GM19372 (cell line): ENCODE data around the gene ECI1.
"Not testable (repeated sequence)": the region's sequence is repeated elsewhere in the genome, so short reads cannot be mapped to it uniquely, and the experiment has no call there.

ENCODE experiments used
- ATAC-seq: cut with Tn5 transposase; IDR thresholded peaks from one replicate; pipeline ENCODE4 v1.9.1; 2021; ENCODE audit warnings: mild to moderate bottlenecking, low read depth, moderate library complexity; ENCODE audit not compliant: unreplicated experiment

ECI1 gene

DNA sequence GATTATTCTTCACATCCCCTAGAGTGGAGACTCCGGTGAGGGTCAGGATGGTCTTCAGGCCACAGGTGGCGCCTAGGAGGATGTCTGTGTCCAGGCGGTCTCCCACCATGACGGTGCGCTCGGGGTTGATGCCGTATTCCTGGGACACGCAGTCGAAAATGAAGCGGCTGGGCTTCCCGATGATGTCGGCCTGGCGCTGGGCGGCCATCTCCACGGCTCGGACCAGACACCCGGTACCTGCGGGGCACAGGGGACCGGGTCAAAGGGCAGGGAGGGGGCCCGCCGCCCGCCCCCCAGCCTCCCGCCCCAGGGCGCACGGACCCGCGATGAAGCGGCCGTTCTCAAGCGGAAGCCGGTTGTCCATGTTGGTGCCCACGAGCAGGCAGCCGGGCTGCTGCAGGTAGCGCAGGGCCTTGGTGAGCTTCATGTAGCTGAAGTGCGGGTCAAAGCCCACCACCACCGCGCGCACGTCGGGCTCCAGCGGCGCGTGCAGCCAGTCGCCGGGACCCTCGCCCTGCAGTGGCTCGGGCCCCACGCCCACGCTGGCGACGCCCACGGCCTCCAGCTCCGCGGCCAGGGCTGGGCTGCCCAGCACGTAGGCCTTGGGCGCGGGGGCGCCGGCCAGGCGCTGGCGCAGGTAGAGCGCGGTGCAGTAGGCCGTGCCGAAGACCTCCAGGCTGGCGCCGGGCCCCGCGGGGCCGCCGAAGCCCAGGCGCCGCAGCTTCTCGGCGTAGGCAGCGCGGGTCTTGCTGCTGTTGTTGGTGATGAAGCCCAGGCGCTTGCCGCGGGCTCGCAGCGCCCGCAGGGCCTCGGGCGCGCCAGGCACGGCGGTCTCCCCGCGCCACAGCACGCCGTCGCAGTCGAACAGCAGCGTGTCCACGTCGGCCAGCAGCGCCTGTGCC lies 37.3 kb downstream of the ECI1 start:
- no peak for ATAC-seq

DNA sequence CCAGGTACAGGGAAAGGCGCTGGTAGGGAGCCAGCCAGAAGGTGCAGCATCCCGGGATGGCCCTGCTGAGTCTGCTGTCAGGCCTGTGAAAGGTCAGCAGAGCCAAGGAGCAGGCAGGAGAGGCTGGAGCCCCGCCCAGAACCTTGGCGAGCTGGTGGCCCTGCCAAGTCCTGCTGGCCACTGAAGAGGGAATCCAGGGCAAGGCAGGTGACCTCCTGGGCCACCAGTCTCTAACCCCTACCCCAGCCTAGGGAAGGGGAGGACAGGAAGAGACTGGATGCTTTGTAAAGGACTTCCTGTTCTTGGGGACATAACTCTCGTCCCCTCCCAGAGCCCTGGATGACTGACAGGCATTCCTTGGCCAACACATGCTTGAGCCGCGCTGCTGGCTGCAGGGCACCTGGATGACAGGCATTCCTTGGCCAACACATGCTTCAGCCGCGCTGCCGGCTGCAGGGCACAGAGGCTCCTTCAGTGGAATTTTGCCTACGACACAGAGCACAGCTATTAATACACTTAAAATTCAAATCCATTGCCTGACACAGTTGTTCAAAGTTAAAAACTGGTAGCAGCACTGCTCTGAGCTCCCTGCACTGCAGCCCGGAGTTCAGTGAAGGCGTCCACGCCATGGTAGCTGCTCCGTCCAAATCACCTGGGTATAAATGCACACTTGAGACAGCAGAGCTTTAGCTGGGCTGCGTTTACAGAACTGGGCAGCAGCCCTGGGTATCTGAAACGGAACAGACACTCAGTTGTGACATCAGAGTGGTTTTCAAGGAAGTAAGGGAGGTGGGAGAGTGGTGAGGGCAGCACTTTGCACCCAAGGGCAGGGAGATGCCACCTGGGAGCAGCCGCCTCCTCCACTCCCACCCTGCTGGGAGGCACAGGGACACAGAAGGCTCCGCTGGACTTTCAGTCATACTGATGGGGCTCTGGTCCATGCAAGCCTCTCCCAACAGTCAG lies 38.7 kb downstream of the ECI1 start:
- no peak for ATAC-seq

DNA sequence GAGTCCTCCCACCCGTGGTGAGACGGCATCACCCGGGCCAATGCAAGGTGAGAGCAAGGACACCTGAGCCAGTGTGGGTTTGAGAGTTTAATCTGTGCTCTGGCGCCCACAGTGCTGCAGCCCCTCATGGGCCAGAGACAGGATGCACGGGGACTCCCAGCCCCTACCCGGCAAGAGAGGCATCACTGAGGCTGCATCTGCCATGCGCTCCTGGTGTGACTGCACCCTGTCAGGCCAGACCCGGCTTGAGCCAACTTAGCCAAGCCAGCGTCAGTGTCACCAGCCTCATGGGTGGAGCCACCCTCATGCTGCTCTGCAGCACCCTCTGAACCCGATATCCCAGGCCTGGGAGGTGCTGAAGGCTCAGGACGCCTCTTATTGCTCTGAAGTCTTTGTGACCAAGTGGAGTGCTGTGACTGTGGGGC lies 39.5 kb downstream of the ECI1 start:
- ATAC-seq: no peak

DNA sequence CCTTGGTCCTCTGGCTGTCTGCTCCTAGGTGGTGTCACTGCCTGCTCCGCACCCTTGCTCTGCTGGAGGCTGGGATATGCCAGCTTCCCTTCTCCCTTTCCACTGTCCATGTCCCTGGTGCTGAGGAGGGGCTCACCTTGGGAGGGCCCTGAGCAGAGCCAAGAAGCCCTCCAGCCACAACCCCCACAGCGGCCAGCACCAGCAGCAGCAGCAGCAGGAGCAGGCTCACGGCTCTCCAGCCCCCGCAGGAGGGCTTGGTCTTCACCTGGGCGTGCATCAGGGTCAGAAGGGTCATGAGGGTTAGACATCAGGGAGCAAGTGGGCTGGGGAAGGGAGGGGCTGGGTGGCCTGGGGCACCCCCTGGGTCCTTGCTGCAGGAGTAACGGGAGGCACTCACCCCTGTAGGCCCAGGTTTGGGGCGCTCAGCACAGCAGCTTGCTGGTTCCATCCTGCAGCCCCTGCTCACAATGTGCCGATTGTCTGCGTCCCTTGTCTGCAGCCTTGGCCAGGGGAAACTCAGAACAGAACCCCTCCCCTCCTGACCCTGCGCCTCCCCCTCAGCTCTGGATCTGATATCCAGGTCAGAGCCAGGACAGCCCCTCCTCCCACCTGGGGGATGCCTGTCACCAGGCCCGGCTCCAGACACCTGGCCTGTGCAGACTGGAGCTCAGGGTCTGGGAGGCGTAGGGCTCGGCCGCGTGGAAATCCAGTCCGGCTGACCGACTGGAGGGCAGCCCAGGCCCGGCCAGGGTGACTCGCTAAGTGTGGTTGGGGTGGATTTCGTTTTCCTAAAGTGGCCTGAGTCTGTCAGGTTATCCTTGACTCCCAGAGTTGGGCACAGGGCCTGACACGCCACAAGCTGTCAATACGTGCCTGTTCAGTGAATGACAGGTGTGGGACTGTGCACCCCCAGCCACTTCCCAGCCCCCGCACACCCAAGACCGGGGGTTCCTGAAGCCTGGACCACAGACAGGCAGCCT lies 40.7 kb downstream of the ECI1 start, which contains the start of gene BRICD5:
Gene BRICD5 (minus strand): TSS at position 478 of the 980 bp plus-strand sequence. CDS start 30 bp downstream, at position 448.
- ATAC-seq: no peak

GRCh38 chr16:2210009-2210332 lies 41.4 kb downstream of the ECI1 start:
- no peak for ATAC-seq

- ATAC-seq: no peak
Observed at GRCh38 chr16:2209258-2210008, 42.0 kb downstream of the ECI1 start.

GRCh38 chr16:2208772-2209171 lies 42.6 kb downstream of the ECI1 start:
- ATAC-seq: no peak

DNA sequence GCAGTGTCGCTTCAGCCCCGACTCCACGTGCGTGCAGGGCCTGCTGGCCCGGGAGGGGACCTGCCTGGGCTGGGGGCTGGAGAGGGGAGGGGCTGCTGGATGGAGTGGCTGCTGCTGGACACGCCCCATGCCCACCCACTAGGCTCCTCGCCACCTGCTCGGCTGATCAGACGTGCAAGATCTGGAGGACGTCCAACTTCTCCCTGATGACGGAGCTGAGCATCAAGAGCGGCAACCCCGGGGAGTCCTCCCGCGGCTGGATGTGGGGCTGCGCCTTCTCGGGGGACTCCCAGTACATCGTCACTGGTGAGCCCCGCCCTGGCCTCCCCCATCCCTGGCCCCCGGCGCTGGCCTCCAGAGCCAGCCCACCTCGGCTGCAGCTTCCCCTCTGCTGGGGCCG lies 43.1 kb downstream of the ECI1 start:
- no peak for ATAC-seq

DNA sequence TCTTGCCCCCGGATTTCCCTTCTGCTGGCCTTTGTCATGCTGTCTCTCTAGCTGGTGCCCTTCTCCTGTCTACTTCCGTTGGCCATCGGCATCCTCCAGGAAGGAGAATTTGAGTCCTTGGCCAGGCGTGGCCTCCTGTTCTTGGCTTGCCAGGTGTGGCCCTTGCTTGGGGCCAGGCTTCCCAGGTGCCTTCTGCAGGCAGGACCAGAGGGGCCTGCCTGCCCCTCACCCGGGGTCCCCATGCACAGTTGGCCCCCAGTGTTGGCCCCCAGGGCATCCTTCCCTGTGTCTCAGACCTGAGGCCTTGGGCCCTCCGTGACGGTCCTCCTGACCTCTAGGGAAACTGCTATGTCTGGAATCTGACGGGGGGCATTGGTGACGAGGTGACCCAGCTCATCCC lies 43.5 kb downstream of the ECI1 start:
- ATAC-seq: no peak

GRCh38 chr16:2206780-2207433 lies 44.5 kb downstream of the ECI1 start:
- no peak for ATAC-seq

GRCh38 chr16:2206420-2206779 lies 45.0 kb downstream of the ECI1 start:
- ATAC-seq: no peak

DNA sequence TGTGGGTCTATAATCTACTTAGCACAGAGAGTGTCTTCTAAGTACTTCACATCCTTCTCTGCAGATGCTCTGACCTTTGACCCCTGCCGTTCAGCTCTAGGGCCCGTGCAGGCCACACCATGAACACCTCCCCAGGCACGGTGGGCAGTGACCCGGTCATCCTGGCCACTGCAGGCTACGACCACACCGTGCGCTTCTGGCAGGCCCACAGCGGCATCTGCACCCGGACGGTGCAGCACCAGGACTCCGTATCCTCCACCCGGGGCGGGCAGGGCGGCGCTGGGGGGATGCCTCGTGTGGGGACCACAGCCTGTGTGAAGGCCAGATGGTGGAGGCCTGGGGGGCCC lies 45.4 kb downstream of the ECI1 start:
- peak; percentile 6 for ATAC-seq

- peak; percentile 82 for ATAC-seq
Observed at GRCh38 chr16:2205104-2205966, 46.1 kb downstream of the ECI1 start, which contains the start of gene MLST8. Gene MLST8, plus strand, starts transcription at chr16:2205454. Its CDS starts 632 bp downstream, at chr16:2206086.

- ATAC-seq: no peak
Observed at GRCh38 chr16:2204416-2205103, 46.8 kb downstream of the ECI1 start.

DNA sequence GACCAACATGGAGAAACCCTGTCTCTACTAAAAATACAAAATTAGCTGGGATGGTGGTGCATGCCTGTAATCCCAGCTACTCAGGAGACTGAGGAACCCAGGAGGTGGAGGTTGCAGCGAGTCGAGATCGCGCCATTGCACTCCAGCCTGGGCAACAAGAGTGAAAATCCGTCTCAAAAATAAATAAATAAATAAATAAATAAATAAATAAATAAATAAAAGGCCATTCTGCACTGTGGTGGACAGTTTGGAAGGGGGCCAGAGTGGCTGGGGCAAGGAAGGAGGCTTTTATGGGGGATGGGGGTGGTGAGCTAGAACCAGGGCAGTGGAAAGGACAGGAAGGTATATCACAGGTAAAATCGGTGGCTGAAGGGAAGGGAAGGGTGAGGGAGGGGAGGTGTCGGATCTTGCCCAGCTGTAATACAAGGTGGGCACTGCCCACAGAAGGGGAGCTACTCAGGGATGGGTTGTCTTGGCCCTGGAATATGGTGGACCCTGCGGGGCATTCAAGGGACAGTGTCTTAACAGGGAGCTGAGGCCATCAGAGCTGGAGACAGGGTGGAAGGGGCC lies 48.2 kb downstream of the ECI1 start:
- ATAC-seq: not testable (repeated sequence)

GRCh38 chr16:2200313-2200712 lies 51.1 kb downstream of the ECI1 start:
- ATAC-seq: no peak

DNA sequence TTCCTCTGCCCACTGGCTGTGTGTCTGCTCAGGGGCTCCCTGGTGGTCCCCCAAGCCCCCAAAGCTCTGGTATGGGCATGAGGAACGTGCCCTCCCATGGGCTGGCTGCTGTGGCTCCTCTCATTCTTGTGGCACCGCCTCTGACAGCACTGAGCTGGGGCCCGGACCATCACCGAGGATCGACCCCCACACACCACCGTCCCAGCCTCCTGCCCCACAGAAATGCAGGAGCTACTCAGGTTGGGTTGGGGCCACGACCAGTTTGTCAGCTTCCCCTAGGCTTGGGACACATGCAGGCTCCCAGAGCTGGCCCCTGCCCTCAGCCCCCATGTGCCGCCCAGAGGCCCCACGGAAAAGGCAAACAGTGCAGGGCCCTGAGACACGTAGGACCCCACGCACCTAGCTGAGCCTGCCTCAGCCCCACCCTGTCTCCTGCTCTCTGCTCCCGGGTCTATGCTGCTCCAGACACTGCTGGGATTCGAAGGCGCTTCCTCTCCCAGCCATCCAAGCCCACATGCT lies 51.7 kb downstream of the ECI1 start:
- ATAC-seq: no peak
